K562 (cell line): ENCODE results near the gene IQCE. TPM values are rescaled to one million over a fixed set of nuclear protein-coding genes. Genes with fewer than 3 reads are reported as not detected.

Experiments
- ATAC-seq: fragments of 200-7000 bp; cut with Tn5 transposase; 3 replicates; pipeline ENCODE4 v1.9.1; 2020; ENCODE audit warnings: moderate library complexity
- BruUV-seq: library from RNA; stranded (reverse); fragments of 400-500 nt; replicated peaks from 2 replicates; lab custom pipeline; 2021; lab: Mats Ljungman, UMichigan
- CTCF ChIA-PET: fragments of 300-600 bp; formaldehyde crosslinking; extraction: SDS; loops from one replicate; lab custom pipeline; 2021; ENCODE audit warnings: low intra/inter-chr PET ratio; lab: Yijun Ruan, JAX
- POLR2A ChIA-PET: fragments of 300-600, 350-650 bp; sonication (Branson Sonifier 250); formaldehyde crosslinking; extraction: SDS; loops from one replicate; lab custom pipeline; 2021; ENCODE audit warnings: antibody characterized with exemption, inconsistent platforms; lab: Yijun Ruan, JAX
- DNase-seq, 4 experiments: peaks; one replicate each; pipeline versions ENCODE4 v3.0.0 to v3.0.0-alpha.2; 2011 to 2018; ENCODE audit warnings: low spot score in 3 of 4, mixed read lengths in 3 of 4; ENCODE audit errors: extremely low read depth in 1 of 4
- FAIRE-seq: peaks from 2 replicates; lab custom pipeline; 2011; peaks lifted over from hg19 to GRCh38; lab: Jason Lieb, UNC
- H2AFZ ChIP-seq: 2 replicates; pipeline ENCODE4 v1.6.0; 2011; ENCODE audit warnings: low read depth, low read length, control low read depth, inconsistent platforms
- H3K27ac ChIP-seq: fragments of 200-600 bp; 3 replicates; pipeline ENCODE4 v1.8.0; 2011; ENCODE audit warnings: low read depth, mild to moderate bottlenecking, control low read depth, inconsistent platforms, low read length, moderate library complexity, mixed read lengths; ENCODE audit errors: extremely low read depth
- H3K27me3 ChIP-seq, 2 experiments: fragments of 300-600 bp in 1 of 2; 2 replicates in 1 of 2; 3 replicates in 1 of 2; pipeline versions ENCODE4 v1.6.0 to v1.8.0; 2011; ENCODE audit warnings: inconsistent platforms in 2 of 2, low read length in 2 of 2, mild to moderate bottlenecking in 1 of 2, mixed read lengths in 1 of 2, moderate library complexity in 1 of 2; ENCODE audit not compliant: control insufficient read depth in 2 of 2, insufficient read depth in 2 of 2
- H3K36me3 ChIP-seq: fragments of 300-600 bp; 3 replicates; pipeline ENCODE4 v1.8.0; 2011; ENCODE audit warnings: mild to moderate bottlenecking, low read length, inconsistent platforms; ENCODE audit not compliant: control insufficient read depth, insufficient read depth
- H3K4me1 ChIP-seq, 2 experiments: fragments of 200-600 bp in 1 of 2; replicated peaks in 1 of 2; 2 replicates in 1 of 2; 3 replicates in 1 of 2; pipeline versions ENCODE4 v1.5.1 to v1.8.0; 2011; ENCODE audit warnings: inconsistent platforms in 2 of 2, low read length in 2 of 2, mild to moderate bottlenecking in 1 of 2, mixed read lengths in 1 of 2, moderate library complexity in 1 of 2; ENCODE audit not compliant: control insufficient read depth in 2 of 2, insufficient read depth in 2 of 2
- H3K4me2 ChIP-seq: 2 replicates; pipeline ENCODE4 v1.6.1; 2011; ENCODE audit warnings: low read length, control low read depth, inconsistent platforms, mixed read lengths; ENCODE audit not compliant: insufficient read depth
- H3K4me3 ChIP-seq: fragments of 200-600 bp; sonication (generic), shearing (Covaris generic); 2 replicates; pipeline ENCODE4 v1.5.1; 2016; ENCODE audit warnings: control low read depth, inconsistent platforms
- H3K79me2 ChIP-seq: fragments of 200-600 bp; 3 replicates; pipeline ENCODE4 v1.8.0; 2011; ENCODE audit warnings: low read length, inconsistent platforms; ENCODE audit not compliant: control insufficient read depth, insufficient read depth
- H3K9ac ChIP-seq, 2 experiments: 2 replicates each; pipeline versions ENCODE4 v1.6.0 to v1.6.1; 2011; ENCODE audit warnings: low read depth in 2 of 2, low read length in 2 of 2, control low read depth in 1 of 2, inconsistent platforms in 1 of 2, mild to moderate bottlenecking in 1 of 2, mixed read lengths in 1 of 2; ENCODE audit not compliant: insufficient read depth in 1 of 2
- H3K9me1 ChIP-seq: one replicate; pipeline ENCODE4 v1.6.0; 2011; ENCODE audit warnings: inconsistent platforms, mild to moderate bottlenecking, low read length, moderate library complexity; ENCODE audit not compliant: control insufficient read depth, insufficient read depth
- H3K9me3 ChIP-seq: replicated peaks from 2 replicates; pipeline ENCODE4 v1.5.1; 2011; ENCODE audit warnings: low read depth, low read length, inconsistent platforms; ENCODE audit not compliant: control insufficient read depth, insufficient read depth
- H4K20me1 ChIP-seq: replicated peaks from 2 replicates; pipeline ENCODE4 v1.6.1; 2011; ENCODE audit warnings: low read length, inconsistent platforms, mixed read lengths; ENCODE audit not compliant: control insufficient read depth, insufficient read depth
- CREB3 ChIP-seq: fragments of 450-650 bp; conservative IDR thresholded peaks from 2 replicates; pipeline ENCODE4 v1.6.1; 2016; ENCODE audit warnings: missing genetic modification characterization, low read depth, mild to moderate bottlenecking, missing compliant biosample characterization, moderate library complexity
- GTF2E2 ChIP-seq: fragments of 200-800 bp; sonication (Bioruptor generic); IDR thresholded peaks from 2 replicates; pipeline ENCODE4 v1.6.1; 2016; ENCODE audit warnings: missing genetic modification characterization, missing compliant biosample characterization
- NCOA6 ChIP-seq: fragments of 450-650 bp; IDR thresholded peaks from 2 replicates; pipeline ENCODE4 v1.6.1; 2017; ENCODE audit warnings: mild to moderate bottlenecking
- ZNF584 ChIP-seq: fragments of 200-800 bp; sonication (Bioruptor generic); IDR thresholded peaks from 2 replicates; pipeline ENCODE4 v1.6.1; 2016; ENCODE audit warnings: low read depth, mild to moderate bottlenecking, missing genetic modification characterization, missing compliant biosample characterization
- WGBS: fragments of 100-300 bp; shearing (Covaris generic); methylation state at CpG from one replicate; pipeline ENCODE4 v1.1.6; 2016; ENCODE audit warnings: low coverage, mixed read lengths; ENCODE audit not compliant: insufficient coverage; ENCODE audit errors: missing lambda C conversion rate; 5-methylcytosine and 5-hydroxymethylcytosine counted together
- in situ Hi-C: fragments of 300-500 bp; cut with MboI; formaldehyde crosslinking; loops from 4 replicates; pipeline ENCODE4 v1.15.0; 2018; ENCODE audit warnings: inconsistent platforms, mixed read lengths
- intact Hi-C: fragments of 100-400 bp; cut with micrococcal nuclease; formaldehyde crosslinking; loops from 2 replicates; pipeline ENCODE4 v1.14.2; 2022
- polyA plus RNA-seq, 8 experiments: library from polyadenylated mRNA; depleted of rRNA in 4 of 8; stranded (reverse) in 5 of 8; unstranded in 3 of 8; fragments of >200 nt; fragmentation: Nextera tagmentation in 2 of 8; fragmentation: Illumina TruSeq in 1 of 8; extraction: Ambion mirVana in 2 of 8; extraction: Trizol in 1 of 8; gene quantifications; 2 replicates each; pipeline versions ENCODE4 v1.2.1 to v1.2.3, GENCODE V29; 2011 to 2014; ENCODE audit warnings: inconsistent platforms in 1 of 8, missing spikeins in 1 of 8
- total RNA-seq, 7 experiments: library from RNA; depleted of rRNA in 6 of 7; stranded (reverse); fragments of >200 nt in 6 of 7; fragmentation: Illumina TruSeq in 2 of 7; extraction: Trizol in 2 of 7; gene quantifications; 2 replicates each; pipeline versions ENCODE4 v1.2.1 to v1.2.3, GENCODE V29; 2011 to 2021; ENCODE audit warnings: low replicate concordance in 1 of 7
- TF ChIP-seq, protein P1 (sequence below): sonication (generic); formaldehyde crosslinking; IDR thresholded peaks from 2 replicates; pipeline ENCODE4 v1.8.0; 2022; ENCODE audit warnings: missing genetic modification reagents, mild to moderate bottlenecking, borderline replicate concordance

The IQCE gene
- total and polyA plus RNA-seq, 9 of the 15 experiments (the other 6 are each of a cell fraction or from before 2014, with no cell fraction given), result 0.18 to 8.5 (median 4.2) TPM

GRCh38 chr7:2603044-2603965 is 44.5 kb downstream of the IQCE start:
- H2AFZ ChIP-seq, result no peak overlapping the region
- no peaks in the 10 kb centered on the region for H3K27me3 ChIP-seq
- no peak for FAIRE-seq
- no peak overlapping the region for H3K4me2 ChIP-seq
- no TSS peak for BruUV-seq
- H3K4me3 ChIP-seq, result no peak overlapping the region
- peaks cover 10% of the 10 kb centered on the region; the same call in 1 of the 3 replicates for H3K36me3 ChIP-seq
- no peaks in the 10 kb centered on the region for H3K9me3 ChIP-seq
- DNase-seq, result no peak
- intact Hi-C loops (no loop called here), in situ Hi-C loops (no loop called here)
- no peaks in the 10 kb centered on the region; the same call in none of the 2 replicates for H4K20me1 ChIP-seq
- H3K9me1 ChIP-seq, result peaks cover 3% of the 10 kb centered on the region
- ChIA-PET POLR2A (no interaction called here), CTCF (no interaction called here)
- TF ChIP-seq, protein P1, sequence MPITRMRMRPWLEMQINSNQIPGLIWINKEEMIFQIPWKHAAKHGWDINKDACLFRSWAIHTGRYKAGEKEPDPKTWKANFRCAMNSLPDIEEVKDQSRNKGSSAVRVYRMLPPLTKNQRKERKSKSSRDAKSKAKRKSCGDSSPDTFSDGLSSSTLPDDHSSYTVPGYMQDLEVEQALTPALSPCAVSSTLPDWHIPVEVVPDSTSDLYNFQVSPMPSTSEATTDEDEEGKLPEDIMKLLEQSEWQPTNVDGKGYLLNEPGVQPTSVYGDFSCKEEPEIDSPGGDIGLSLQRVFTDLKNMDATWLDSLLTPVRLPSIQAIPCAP (CRISPR knock-in tag), result no peak
- TF ChIP-seq ZNF584 (no peak), GTF2E2 (tag) (no peak), NCOA6 (no peak), CREB3 (tag) (no peak)
- no peaks in the 10 kb centered on the region for H3K79me2 ChIP-seq
- H3K27ac ChIP-seq, result no peak overlapping the region
- WGBS, result 47% methylated on average over 28 of the region's 35 CpGs
- no peak for ATAC-seq
- no peak overlapping the region; a peak in 1 of 4 replicates for H3K9ac ChIP-seq
- H3K4me1 ChIP-seq, result peaks cover 0 to 35% of the 10 kb centered on the region in 2 experiments; a peak in 2 of 5 replicates
